GM18508 (cell line): Measurements from ENCODE around the gene FOXJ1.

Experiments used
- ATAC-seq: cut with Tn5 transposase; IDR thresholded peaks from one replicate; pipeline ENCODE4 v1.9.1; 2021; ENCODE audit warnings: moderate number of reproducible peaks; ENCODE audit not compliant: insufficient read depth, unreplicated experiment

FOXJ1 gene

DNA sequence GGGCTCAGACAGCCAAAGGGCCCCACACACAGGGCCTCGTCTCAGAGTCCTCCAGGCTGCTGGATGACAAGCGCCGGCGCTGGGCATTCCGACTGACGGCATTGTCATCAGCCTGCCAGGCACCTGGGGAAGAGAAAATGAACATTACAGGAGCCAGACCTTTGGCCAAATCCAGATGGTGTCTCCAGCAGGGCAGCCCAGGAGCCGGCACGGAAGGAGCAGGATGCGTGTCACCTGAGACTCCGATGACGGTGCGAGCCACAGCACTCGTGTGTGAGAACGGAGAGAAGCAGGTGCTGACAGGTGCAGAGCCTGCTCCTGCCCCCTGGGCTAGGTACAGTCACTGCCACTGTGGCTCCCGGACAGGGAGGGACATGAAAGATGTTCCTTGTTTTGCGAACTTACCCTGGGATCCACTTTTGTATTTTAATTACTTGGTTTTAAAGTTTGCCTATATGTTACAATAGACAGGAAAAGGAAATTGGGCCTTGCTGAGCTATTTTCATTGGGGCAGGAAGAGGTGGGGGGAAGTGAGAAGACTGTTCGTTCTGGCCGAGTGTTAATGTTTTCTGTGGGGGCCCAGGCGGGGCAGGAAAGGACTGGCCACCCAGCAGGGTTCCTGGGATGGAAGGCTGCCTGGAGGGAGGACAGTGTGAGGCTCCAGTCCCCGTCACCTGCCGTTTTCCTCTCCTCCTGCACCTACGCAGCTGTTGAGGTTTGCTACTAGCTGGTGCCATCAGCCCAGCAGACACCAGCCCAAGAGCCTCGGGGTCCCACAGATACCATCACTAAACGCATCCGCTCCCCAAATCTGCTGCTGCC, 4.4 kb upstream of the FOXJ1 start:
- ATAC-seq: no peak

DNA sequence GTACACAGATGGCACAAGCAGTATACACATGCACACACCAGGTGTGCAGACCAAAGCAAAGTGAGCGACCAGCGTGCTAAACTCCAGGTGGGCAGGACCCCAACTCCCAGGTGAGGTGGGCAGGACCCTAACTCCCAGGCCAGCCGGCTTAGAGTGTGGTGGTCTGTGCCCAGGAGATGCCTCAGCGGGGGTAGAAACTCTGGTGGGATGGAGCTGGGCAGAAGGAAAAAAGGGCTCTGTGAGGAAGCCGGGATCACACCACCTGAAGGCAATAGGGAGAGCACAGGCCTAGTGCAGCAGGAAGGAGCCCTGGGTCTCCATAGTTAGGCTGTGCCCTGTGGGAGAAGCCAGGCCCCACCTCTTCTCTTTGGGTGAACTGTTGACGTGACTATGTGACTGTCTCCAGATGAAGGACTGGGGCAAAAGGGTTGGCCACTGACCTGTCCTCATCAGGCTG, 1.6 kb upstream of the FOXJ1 start:
- ATAC-seq: no peak

GRCh38 chr17:76142039-76142584, 1.1 kb upstream of the FOXJ1 start:
- ATAC-seq: no peak

DNA sequence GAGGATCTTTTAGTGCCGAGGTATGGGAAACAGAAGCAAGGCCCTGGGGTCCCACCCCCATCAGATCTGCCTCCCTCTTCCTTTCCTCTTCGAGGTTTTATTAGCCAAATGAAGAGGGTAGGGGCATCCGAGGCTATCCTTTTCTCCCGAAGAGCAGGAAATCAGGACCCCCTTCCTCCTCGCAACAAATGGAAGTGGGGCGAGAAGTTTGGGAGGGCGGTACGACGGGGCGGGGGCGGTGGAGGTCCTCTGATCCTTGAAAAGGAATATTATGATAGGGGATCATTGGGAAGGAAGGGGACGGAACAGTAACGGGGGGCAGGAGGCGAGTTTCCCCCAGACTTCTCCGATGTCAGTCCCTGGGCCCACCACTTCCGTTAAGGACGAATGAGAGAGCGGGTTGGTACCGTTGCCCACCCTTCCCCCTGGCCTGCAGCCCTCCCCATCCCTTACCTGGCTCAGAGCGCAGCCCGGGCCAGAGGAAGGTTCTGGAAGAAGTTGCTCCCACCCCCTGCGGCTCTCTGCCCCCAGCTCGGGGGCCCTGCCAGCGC, 309 bp downstream of the FOXJ1 start:
- no peak for ATAC-seq

DNA sequence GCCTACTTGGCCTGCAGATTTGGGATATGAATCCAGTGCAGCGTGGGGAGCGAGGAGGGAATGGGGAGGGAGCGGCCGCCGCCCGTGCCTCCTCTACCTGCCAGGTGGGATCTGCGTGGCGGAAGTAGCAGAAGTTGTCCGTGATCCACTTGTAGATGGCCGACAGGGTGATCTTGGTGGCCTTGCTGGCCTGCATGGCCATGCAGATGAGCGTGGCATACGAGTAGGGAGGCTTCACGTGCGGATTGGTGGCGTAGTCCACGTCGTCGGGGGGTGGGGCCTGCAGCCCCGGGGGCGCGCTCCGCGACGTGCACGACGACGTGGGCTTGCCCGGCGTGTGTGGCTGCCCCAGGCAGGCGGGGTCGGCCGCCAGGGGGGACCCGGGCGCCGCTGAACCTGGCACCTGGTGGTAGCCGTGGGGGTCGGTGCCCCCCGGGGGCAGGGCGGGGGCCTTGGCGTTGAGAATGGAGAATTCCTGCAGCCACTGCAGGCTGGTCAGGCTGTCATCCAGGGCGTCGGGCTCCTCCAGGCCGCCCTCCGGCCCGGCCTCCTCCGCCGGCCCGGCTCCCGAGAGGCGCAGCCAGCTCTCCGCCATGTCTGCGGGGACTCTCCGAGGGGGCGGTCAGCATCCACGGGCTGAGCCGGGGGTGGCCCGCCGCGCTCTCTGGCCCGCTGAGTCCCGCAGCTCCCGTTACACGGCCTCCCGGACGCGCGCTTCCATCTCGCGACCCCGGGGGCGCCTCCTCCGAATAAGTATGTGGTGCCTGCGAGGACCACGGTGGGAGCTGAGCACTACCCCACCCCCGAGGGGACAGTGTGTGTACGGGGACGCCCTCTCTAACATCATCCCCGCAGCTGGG, 1.0 kb downstream of the FOXJ1 start:
- ATAC-seq: no peak

GRCh38 chr17:76138896-76139752, 1.9 kb downstream of the FOXJ1 start:
- no peak for ATAC-seq

DNA sequence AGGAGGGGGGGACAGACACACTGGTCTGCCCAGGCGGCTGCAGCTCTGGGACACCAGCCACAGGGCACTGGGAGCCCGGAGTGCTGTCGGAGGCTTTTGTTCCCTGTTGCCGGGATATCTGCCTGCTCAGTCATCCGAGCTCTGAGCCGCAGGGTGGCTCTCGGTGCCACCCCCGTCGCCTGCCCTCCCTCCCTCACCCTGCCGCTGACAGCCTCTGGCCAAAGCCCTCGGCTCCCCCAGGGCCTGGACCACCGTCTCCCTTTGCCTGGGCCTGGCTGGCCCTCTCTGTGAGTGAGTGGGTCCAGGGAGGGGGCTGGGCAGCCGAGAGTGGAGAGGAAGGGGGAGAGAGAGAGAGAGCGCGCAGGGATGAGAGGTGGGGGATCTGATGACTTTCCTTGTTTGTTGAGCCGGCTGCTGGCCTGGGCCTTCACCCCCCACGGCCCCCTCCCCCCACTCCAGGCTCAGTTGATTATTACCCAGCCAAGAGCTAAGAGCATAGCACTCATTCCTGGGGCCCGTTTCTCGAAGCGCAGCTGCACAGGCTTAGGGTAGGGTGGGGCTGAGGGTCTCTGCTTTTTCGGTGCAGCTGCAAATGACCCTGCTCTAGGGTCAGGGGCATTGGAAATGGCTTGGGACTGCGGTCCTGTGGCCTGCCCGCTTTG, 2.7 kb downstream of the FOXJ1 start:
- ATAC-seq: no peak

DNA sequence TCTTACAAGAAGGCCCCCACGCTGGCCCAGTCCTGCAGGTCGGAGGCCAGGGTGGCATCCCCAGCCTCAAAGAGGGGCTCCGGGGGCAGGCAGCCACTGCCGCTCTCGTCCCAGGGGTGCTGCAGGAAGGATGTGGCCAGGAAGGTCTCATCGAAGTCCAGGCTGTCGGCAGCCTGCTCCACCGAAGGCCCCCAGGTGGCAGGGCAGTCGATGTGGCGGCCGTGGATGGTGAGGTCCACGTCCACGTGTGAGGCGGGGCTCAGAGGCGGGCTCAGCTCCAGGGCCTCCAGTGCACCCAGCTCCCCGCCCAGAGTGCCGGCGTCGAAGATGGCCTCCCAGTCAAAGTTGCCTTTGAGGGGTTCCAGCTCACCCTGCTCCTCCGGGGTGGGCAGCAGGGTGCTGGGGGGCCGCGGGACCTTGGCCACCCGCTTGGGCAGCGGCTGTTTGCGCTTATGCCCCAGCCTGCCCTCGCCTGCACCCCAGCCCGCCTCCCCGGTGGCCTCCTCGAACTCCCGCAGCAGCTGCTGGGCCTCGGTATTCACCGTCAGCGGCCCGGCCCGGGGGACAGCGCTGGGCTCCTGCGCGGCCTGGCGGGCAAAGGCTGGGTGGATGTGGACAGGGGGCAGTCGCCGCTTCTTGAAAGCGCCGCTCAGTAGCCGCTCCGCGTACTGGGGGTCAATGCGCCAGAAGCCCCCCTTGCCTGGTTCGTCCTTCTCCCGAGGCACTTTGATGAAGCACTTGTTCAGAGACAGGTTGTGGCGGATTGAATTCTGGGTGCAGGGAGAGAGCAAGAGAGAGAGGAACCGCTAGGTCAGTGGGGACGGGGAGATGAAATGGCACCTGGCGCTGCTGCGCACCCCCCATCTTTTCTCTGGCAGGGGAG, 3.5 kb downstream of the FOXJ1 start:
- ATAC-seq: no peak

DNA sequence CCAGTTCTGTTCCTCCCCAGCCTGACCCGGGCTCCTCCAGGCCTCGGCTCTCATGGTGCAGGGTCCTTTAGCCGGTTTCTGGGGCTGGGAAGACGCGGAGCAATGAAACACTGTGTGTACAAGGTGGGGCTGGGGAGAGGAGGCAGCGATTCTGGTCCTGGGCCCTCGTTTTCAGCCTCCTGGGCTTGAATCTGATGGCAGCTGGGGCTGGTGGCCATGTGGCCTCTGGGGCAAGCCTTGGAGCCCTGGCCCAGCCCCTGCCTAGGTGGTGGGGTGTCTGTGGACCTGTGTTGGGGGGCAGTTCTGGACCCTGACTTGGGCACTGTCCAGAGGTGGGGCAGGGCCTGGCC, 4.1 kb downstream of the FOXJ1 start:
- no peak for ATAC-seq

GRCh38 chr17:76136276-76137000, 4.6 kb downstream of the FOXJ1 start:
- ATAC-seq: no peak

DNA sequence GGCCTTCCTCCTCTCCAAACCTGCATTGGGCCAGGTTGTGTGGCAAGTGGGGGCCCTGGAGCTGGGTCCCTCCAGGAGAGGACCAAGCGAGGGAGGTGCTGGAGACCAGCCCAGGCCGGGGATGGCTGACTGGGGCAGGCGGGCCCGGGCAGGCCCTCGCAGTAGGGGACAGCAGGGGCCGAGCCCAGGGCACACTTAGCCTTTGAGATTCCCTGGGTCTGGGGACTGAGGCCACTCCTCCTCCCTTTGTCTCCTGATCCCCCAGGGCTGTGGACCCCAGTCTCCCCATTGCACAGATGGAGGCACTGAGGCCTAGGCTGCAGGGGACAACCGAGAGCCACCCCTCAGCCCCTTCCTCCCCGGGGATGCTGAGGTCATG, 5.2 kb downstream of the FOXJ1 start:
- no peak for ATAC-seq

- ATAC-seq: no peak
Observed at GRCh38 chr17:76134911-76135809, 5.9 kb downstream of the FOXJ1 start.

DNA sequence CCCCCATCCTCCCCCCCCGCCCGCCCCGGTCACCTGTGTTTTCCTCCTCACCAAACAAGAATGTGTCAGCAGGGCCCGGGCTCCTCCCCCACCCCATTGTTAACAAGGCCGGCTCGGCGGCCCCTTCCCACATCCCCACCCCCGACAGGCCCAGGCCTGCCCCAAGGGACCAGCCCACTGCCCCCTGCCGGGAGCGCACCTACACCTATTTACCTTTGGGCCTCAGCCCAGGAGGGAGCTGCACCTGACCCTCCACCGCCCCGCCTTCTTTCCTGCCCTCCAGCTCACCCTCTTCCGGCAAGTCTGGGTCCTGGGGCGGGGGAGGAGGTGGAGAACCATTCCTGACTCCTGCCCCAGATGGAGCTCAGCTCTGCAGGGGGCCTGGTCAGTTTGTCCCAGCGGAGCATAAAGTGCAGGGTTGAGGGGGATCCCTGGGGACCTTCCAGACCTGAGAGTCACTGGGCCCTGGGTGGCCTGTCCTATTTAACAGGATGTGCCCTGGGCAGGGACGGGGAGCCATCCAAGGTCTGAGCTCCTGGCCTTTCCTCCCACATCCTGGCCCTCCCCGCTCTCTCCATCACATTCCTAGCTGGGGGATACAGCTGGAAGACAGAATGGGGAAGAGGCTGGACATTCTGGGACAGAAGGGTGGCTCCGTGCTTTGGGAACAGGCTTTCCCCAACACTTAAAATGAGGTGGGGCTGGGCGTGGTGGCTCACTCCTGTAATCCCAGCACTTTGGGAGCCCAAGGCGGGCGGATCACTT, 8.3 kb downstream of the FOXJ1 start:
- ATAC-seq: no peak

GRCh38 chr17:76131692-76132573, 9.1 kb downstream of the FOXJ1 start:
- ATAC-seq: no peak

- no peak for ATAC-seq
Observed at GRCh38 chr17:76131051-76131691, 9.9 kb downstream of the FOXJ1 start.
